ENCODE data around the gene TNFSF18. TPM values are rescaled to one million over a fixed set of nuclear protein-coding genes. Genes with fewer than 3 reads are reported as not detected.

Gene TNFSF18
- total and polyA plus RNA-seq, 3 experiments from 2014 or later: not detected

DNA sequence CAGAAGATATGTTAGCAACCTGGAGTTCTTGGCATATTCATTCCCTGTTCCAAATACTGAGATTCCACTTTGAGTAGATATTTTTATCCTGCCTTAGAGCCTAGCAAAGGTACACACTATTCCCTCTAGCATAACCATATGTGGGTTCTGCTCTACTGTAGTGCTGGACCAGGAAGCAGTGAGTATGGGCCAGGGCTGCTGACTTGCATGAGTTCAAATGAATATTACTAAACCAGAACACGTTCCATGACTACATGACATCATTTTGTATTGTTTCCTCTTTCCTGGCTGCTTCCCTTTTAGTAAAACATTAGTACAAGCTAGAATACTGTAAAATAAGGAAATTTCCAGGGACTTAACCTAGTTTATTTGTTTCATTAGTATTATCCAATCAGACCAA, 41.1 kb downstream of the TNFSF18 start:
- H3K4me3 ChIP-seq (ENCODE audit: low read length): no peak overlapping the region
- H3K4me3 Mint-ChIP-seq: no peak overlapping the region
- no peak overlapping the region for H3K27ac ChIP-seq (ENCODE audit: low read depth, low read length)
- H3K4me1 Mint-ChIP-seq: peaks cover 4 to 15% (median 9%) of the 10 kb centered on the region in 3 donors
- no peaks in the 10 kb centered on the region for H3K36me3 ChIP-seq (ENCODE audit: insufficient read depth, low read length)
- no peaks in the 10 kb centered on the region for H3K27me3 ChIP-seq (ENCODE audit: insufficient read depth, low read length, poor library complexity, severe bottlenecking)
- ChIA-PET CTCF (no interaction called here), POLR2A (no interaction called here)
- DNase-seq: no peak
- H3K9me3 Mint-ChIP-seq: peaks cover 0 to 9% (median 0%) of the 10 kb centered on the region in 5 donors
- peaks cover 0 to 3% of the 10 kb centered on the region in 2 donors for H3K27me3 Mint-ChIP-seq
- no peak overlapping the region for H3K27ac Mint-ChIP-seq
- H3K36me3 Mint-ChIP-seq: peaks cover 0 to 13% (median 0%) of the 10 kb centered on the region in 3 donors
- no peaks in the 10 kb centered on the region for H3K4me1 ChIP-seq (ENCODE audit: insufficient read depth, low read length)
- H3K9me3 ChIP-seq (ENCODE audit: low read length): no peaks in the 10 kb centered on the region

DNA sequence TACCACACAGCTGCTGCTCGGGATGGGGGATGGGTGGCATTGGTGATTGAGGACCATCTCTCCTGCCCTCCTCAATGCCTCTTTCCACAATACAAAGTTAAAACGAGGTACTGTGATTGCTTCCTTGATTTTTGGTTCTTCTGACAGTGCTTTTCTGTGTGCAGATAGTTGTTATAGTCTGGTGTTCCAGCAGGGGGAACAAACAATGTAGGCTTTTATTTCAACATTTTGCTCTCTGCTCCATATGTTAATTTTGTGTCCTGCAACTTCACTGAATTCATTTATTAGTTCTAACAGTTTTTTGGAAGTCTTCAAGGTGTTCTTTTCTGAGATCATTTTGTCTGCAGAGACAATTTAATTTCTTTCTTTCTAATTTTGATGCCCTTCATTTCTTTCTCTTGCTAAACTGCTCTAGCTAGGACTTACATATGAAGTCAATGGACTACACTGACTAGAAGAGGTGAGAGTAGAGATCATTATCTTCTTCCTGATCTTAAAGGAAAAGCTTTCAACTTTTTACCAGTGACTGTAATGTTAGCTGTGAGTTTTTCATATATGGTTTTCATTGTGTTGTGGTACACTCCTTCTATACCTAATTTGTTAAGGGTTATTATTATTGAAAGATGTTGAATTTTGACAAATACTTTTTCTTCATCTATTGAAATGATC, 45.4 kb downstream of the TNFSF18 start:
- POLR2A ChIA-PET: no interaction called here
- Mint-ChIP-seq H3K9me3 (peaks cover 3 to 24% (median 5%) of the 10 kb centered on the region in 5 donors), H3K27me3 (no peaks in the 10 kb centered on the region), H3K4me3 (no peak overlapping the region), H3K27ac (peak overlapping the region in 2 of 8 donors; percentile 0 to 36), H3K4me1 (peaks cover 4 to 15% (median 9%) of the 10 kb centered on the region in 3 donors), H3K36me3 (peaks cover 0 to 20% (median 1%) of the 10 kb centered on the region in 3 donors)
- Histone ChIP-seq H3K4me1 (ENCODE audit: insufficient read depth, low read length) (no peaks in the 10 kb centered on the region), H3K9me3 (ENCODE audit: low read length) (no peaks in the 10 kb centered on the region), H3K27me3 (ENCODE audit: insufficient read depth, low read length, poor library complexity, severe bottlenecking) (no peaks in the 10 kb centered on the region), H3K27ac (ENCODE audit: low read depth, low read length) (no peak overlapping the region), H3K36me3 (ENCODE audit: insufficient read depth, low read length) (no peaks in the 10 kb centered on the region), H3K4me3 (ENCODE audit: low read length) (no peak overlapping the region)
- CTCF ChIA-PET: no interaction called here
- DNase-seq: no peak

DNA sequence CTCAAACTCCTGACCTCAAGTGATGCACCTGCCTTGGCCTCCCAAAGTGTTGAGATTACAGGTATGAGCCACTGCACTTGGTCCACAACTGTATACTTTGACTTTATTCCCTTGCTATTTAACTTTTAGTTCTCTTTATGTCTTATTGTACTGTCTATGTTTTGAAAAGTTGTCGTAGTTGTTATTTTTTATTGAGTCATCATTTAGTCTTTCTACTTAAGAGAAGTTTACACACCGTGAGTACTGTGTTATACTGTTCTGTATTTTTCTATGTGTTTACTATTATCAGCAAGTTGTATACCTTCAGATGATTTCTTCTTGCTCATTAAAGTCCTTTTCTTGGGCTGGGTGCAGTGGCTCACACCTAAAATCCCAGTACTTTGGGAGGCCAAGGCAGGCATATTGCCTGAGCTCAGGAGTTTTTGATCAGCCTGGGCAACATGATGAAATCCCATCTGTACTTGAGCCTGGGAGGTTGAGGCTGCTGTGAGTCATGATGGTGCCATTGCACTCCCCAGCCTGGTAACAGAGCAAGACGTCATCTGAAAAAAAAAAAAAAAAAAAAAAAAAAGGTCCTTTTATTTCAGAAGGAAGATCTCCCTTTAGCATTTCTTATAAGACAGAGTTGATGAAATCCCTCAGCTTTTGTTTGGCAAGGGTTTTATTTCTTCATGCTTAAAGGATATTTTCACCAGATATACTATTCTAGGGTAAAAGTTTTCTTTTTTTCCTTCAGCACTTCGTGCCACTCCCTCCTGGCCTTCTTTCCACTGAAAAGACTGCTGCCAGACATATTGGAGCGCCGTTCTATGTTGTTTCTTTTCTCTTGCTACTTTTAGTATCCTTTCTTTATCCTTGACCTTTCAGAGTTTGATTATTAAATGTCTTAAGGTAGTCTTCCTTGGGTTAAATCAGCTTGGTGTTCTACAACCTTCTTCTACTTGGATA, 47.6 kb downstream of the TNFSF18 start:
- Histone ChIP-seq H3K27ac (ENCODE audit: low read depth, low read length) (no peak overlapping the region), H3K4me3 (ENCODE audit: low read length) (no peak overlapping the region), H3K4me1 (ENCODE audit: insufficient read depth, low read length) (no peaks in the 10 kb centered on the region), H3K36me3 (ENCODE audit: insufficient read depth, low read length) (no peaks in the 10 kb centered on the region), H3K27me3 (ENCODE audit: insufficient read depth, low read length, poor library complexity, severe bottlenecking) (no peaks in the 10 kb centered on the region), H3K9me3 (ENCODE audit: low read length) (no peaks in the 10 kb centered on the region)
- ChIA-PET CTCF (no interaction called here), POLR2A (no interaction called here)
- Mint-ChIP-seq H3K4me1 (peaks cover 4 to 15% (median 9%) of the 10 kb centered on the region in 3 donors), H3K4me3 (no peak overlapping the region), H3K9me3 (peaks cover 4 to 24% (median 7%) of the 10 kb centered on the region in 5 donors), H3K27ac (no peak overlapping the region), H3K36me3 (peaks cover 0 to 10% (median 1%) of the 10 kb centered on the region in 3 donors), H3K27me3 (no peaks in the 10 kb centered on the region)
- no peak for DNase-seq

DNA sequence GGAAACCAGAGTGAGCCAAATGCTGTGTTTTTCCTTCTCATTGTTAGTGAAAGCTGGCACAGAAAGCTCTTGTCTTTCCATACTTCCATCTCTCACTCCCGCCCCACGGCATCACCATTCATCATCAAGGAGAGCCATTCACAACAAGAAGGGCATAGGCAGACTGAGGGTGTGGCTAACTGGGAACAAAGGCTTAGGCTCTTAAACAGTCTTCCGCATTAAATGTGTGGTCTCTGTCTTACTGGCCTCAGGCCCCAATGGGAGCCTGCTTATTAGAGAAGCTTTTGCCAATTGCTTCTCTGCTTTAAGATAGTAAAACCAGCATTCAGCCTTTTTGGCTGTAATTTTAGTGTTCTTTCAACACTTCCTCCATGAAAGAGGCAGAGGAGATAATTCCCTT, 51.4 kb downstream of the TNFSF18 start:
- Mint-ChIP-seq H3K9me3 (peaks cover 7 to 15% (median 9%) of the 10 kb centered on the region in 5 donors), H3K4me3 (no peak overlapping the region), H3K36me3 (peaks cover 0 to 7% (median 1%) of the 10 kb centered on the region in 3 donors), H3K4me1 (no peaks in the 10 kb centered on the region), H3K27me3 (no peaks in the 10 kb centered on the region), H3K27ac (no peak overlapping the region)
- H3K9me3 ChIP-seq (ENCODE audit: low read length): no peaks in the 10 kb centered on the region
- no peaks in the 10 kb centered on the region for H3K27me3 ChIP-seq (ENCODE audit: insufficient read depth, low read length, poor library complexity, severe bottlenecking)
- ChIA-PET POLR2A (no interaction called here), CTCF (no interaction called here)
- DNase-seq: no peak
- no peaks in the 10 kb centered on the region for H3K36me3 ChIP-seq (ENCODE audit: insufficient read depth, low read length)
- H3K27ac ChIP-seq (ENCODE audit: low read depth, low read length): no peak overlapping the region
- H3K4me1 ChIP-seq (ENCODE audit: insufficient read depth, low read length): no peaks in the 10 kb centered on the region
- H3K4me3 ChIP-seq (ENCODE audit: low read length): no peak overlapping the region

DNA sequence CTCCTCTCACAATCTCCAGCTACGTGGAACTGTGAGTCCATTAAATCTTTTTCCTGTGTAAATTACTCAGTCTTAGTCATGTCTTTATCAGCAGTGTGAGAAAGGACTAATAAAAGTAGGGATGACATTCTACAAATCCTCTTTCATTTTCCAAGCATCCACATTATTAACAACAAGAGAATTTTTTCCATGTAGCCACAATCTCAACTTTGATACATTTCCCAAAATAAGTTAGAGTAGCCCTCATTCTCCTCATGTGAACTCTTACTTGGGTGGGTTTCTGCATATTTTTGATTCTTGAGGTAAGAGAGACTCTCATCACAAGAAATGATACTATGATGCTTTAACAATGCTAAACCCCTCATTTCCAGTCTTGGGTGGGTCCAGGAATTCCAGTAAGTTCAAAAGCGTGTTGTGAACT, 52.8 kb downstream of the TNFSF18 start:
- H3K4me1 ChIP-seq (ENCODE audit: insufficient read depth, low read length): no peaks in the 10 kb centered on the region
- no peak overlapping the region for H3K27ac ChIP-seq (ENCODE audit: low read depth, low read length)
- no peaks in the 10 kb centered on the region for H3K27me3 Mint-ChIP-seq
- H3K36me3 Mint-ChIP-seq: peaks cover 0 to 4% (median 1%) of the 10 kb centered on the region in 3 donors
- H3K36me3 ChIP-seq (ENCODE audit: insufficient read depth, low read length): no peaks in the 10 kb centered on the region
- no peaks in the 10 kb centered on the region for H3K4me1 Mint-ChIP-seq
- POLR2A ChIA-PET: no interaction called here
- CTCF ChIA-PET: no interaction called here
- no peaks in the 10 kb centered on the region for H3K27me3 ChIP-seq (ENCODE audit: insufficient read depth, low read length, poor library complexity, severe bottlenecking)
- no peak overlapping the region for H3K4me3 ChIP-seq (ENCODE audit: low read length)
- no peak overlapping the region for H3K27ac Mint-ChIP-seq
- H3K9me3 Mint-ChIP-seq: peaks cover 7 to 15% (median 9%) of the 10 kb centered on the region in 5 donors
- H3K9me3 ChIP-seq (ENCODE audit: low read length): no peaks in the 10 kb centered on the region
- no peak overlapping the region for H3K4me3 Mint-ChIP-seq
- DNase-seq: no peak

DNA sequence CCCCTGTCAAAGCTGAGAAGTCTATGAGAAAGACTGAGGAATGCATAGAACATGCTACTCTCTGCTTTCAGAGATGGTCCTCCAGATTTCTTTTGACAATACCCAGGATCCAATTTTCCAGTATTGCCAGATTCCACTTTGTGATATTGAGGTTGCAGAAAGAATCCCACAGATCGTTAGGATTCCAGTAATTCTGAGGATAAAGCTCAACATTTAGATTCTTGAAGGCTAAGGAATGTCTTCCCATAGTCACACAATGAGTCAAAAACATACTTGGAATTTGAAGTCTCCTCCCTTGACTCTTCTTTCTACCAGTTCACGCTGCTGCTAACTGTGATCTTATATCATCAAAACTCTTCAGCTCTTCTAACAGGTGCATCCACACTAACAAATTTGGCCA, 57.1 kb downstream of the TNFSF18 start:
- Mint-ChIP-seq H3K9me3 (peaks cover 0 to 4% (median 3%) of the 10 kb centered on the region in 5 donors), H3K27ac (no peak overlapping the region), H3K4me3 (no peak overlapping the region), H3K27me3 (no peaks in the 10 kb centered on the region), H3K36me3 (peaks cover 0 to 1% (median 0%) of the 10 kb centered on the region in 3 donors), H3K4me1 (no peaks in the 10 kb centered on the region)
- Histone ChIP-seq H3K27ac (ENCODE audit: low read depth, low read length) (no peak overlapping the region), H3K4me1 (ENCODE audit: insufficient read depth, low read length) (no peaks in the 10 kb centered on the region), H3K36me3 (ENCODE audit: insufficient read depth, low read length) (no peaks in the 10 kb centered on the region), H3K27me3 (ENCODE audit: insufficient read depth, low read length, poor library complexity, severe bottlenecking) (no peaks in the 10 kb centered on the region), H3K9me3 (ENCODE audit: low read length) (no peaks in the 10 kb centered on the region), H3K4me3 (ENCODE audit: low read length) (no peak overlapping the region)
- ChIA-PET CTCF (no interaction called here), POLR2A (no interaction called here)
- DNase-seq: no peak

DNA sequence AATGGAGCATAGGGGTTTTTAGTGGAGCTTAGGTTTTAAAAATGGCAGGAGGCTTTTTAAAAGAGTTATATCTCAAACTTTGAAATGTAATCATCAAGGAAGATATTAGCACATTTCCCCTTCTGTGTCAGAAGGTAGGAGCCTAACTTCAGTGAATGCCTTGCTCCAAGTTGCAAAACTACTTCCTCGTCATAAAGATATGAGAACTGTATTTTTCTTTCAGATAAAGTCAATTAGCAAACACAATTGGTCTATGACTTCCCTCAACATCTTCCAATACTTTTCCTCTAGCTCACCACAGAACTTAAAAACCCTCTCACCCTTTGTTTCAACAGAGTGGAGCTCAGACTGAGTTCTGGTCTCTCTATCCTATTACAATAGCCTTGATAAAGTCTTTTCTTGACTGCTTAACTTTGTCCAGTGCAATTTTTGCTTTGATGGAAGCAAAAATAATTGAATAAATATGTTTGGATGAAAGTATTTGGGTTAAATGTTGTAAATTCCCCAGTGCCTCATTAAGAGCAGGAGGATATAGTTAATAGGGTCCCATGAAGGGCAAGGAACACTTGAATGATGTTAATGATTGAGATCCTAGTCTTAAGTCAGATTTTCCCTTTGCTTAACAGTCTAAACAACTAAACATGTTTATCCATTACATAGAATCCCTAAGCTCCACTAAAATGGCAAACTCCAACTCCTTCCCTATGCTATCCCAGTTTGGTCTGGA, 58.9 kb downstream of the TNFSF18 start:
- CTCF ChIA-PET: no interaction called here
- no peak overlapping the region for H3K4me3 Mint-ChIP-seq

More for the DNA sequence above, 58.9 kb downstream of the TNFSF18 start:
- no peak overlapping the region for H3K27ac Mint-ChIP-seq
- H3K36me3 Mint-ChIP-seq: peaks cover 0 to 1% (median 0%) of the 10 kb centered on the region in 3 donors
- Histone ChIP-seq H3K36me3 (ENCODE audit: insufficient read depth, low read length) (no peaks in the 10 kb centered on the region), H3K9me3 (ENCODE audit: low read length) (no peaks in the 10 kb centered on the region), H3K27ac (ENCODE audit: low read depth, low read length) (no peak overlapping the region), H3K4me3 (ENCODE audit: low read length) (no peak overlapping the region), H3K27me3 (ENCODE audit: insufficient read depth, low read length, poor library complexity, severe bottlenecking) (no peaks in the 10 kb centered on the region), H3K4me1 (ENCODE audit: insufficient read depth, low read length) (no peaks in the 10 kb centered on the region)
- H3K9me3 Mint-ChIP-seq: peaks cover 0 to 2% (median 0%) of the 10 kb centered on the region in 5 donors
- no peaks in the 10 kb centered on the region for H3K27me3 Mint-ChIP-seq
- DNase-seq: no peak
- POLR2A ChIA-PET: no interaction called here
- H3K4me1 Mint-ChIP-seq: no peaks in the 10 kb centered on the region
